Neural progenitor cell (in vitro differentiated cells): ENCODE results near the gene PIK3C2B. TPM values are rescaled to one million over a fixed set of nuclear protein-coding genes. Genes with fewer than 3 reads are reported as not detected.

Experiments
- DNase-seq: peaks from one replicate; pipeline ENCODE4 v3.0.0-alpha.2; 2016; ENCODE audit warnings: low spot score
- H2AFZ ChIP-seq: fragments of 200-600 bp; sonication (generic); replicated peaks from 2 replicates; pipeline ENCODE4 v1.6.1; 2016; ENCODE audit warnings: antibody characterized with exemption
- H3F3A ChIP-seq: fragments of 200-600 bp; sonication (generic); 2 replicates; pipeline ENCODE4 v1.6.1; 2016; ENCODE audit warnings: antibody characterized with exemption, low read depth
- H3K27ac ChIP-seq: fragments of 200-600 bp; sonication (generic); 2 replicates; pipeline ENCODE4 v1.5.1; 2016; ENCODE audit warnings: mild to moderate bottlenecking
- H3K27me3 ChIP-seq: fragments of 200-600 bp; sonication (generic); 2 replicates; pipeline ENCODE4 v1.6.1; 2016; ENCODE audit warnings: mild to moderate bottlenecking, moderate library complexity
- H3K36me3 ChIP-seq: fragments of 200-600 bp; sonication (generic); 2 replicates; pipeline ENCODE4 v1.5.1; 2016
- H3K4me1 ChIP-seq: fragments of 200-600 bp; sonication (generic); 2 replicates; pipeline ENCODE4 v1.6.1; 2016; ENCODE audit warnings: mixed run types
- H3K4me2 ChIP-seq: fragments of 200-600 bp; sonication (generic); 2 replicates; pipeline ENCODE4 v1.6.1; 2016
- H3K4me3 ChIP-seq: fragments of 200-600 bp; sonication (generic); 2 replicates; pipeline ENCODE4 v1.5.1; 2016
- H3K79me2 ChIP-seq: fragments of 200-600 bp; sonication (generic); 2 replicates; pipeline ENCODE4 v1.6.1; 2016; ENCODE audit warnings: low read depth
- H3K9ac ChIP-seq: fragments of 200-600 bp; sonication (generic); 2 replicates; pipeline ENCODE4 v1.6.1; 2016
- H3K9me3 ChIP-seq: fragments of 200-600 bp; sonication (generic); 2 replicates; pipeline ENCODE4 v1.5.1; 2016; ENCODE audit warnings: low read depth
- H4K20me1 ChIP-seq: fragments of 200-600 bp; sonication (generic); 2 replicates; pipeline ENCODE4 v1.6.1; 2016; ENCODE audit warnings: low read depth
- H3K27ac Mint-ChIP-seq: 3 replicates; pipeline ENCODE4 v1.8.0; 2021; ENCODE audit warnings: mixed read lengths
- H3K27me3 Mint-ChIP-seq: 2 replicates; pipeline ENCODE4 v1.8.0; 2022; ENCODE audit warnings: low read depth, mild to moderate bottlenecking, inconsistent platforms, moderate library complexity, mixed read lengths; ENCODE audit not compliant: insufficient read depth
- H3K36me3 Mint-ChIP-seq: 3 replicates; pipeline ENCODE4 v1.8.0; 2021; ENCODE audit warnings: mixed read lengths
- H3K4me1 Mint-ChIP-seq: 3 replicates; pipeline ENCODE4 v1.8.0; 2021; ENCODE audit warnings: mixed read lengths
- H3K4me3 Mint-ChIP-seq: 3 replicates; pipeline ENCODE4 v1.8.0; 2021; ENCODE audit warnings: mild to moderate bottlenecking, moderate library complexity, mixed read lengths
- H3K9me3 Mint-ChIP-seq: 3 replicates; pipeline ENCODE4 v1.8.0; 2020; ENCODE audit warnings: mixed read lengths
- EZH2 ChIP-seq: fragments of 200-600 bp; sonication (generic); IDR thresholded peaks from 2 replicates; pipeline ENCODE4 v1.6.1; 2017; ENCODE audit warnings: antibody characterized with exemption, mild to moderate bottlenecking, moderate library complexity
- EZH2phosphoT487 ChIP-seq: fragments of 200-600 bp; sonication (generic); IDR thresholded peaks from 2 replicates; pipeline ENCODE4 v1.6.1; 2017; ENCODE audit warnings: antibody characterized with exemption
- total RNA-seq: library from RNA; depleted of rRNA; stranded (reverse); fragments of >200 nt; gene quantifications from 2 replicates; pipeline ENCODE4 v1.2.3, GENCODE V29; 2015; ENCODE audit warnings: low replicate concordance
- TF ChIP-seq, protein P1 (sequence below): fragments of 200-600 bp; sonication (generic); IDR thresholded peaks from 2 replicates; pipeline ENCODE4 v1.5.1; 2017; ENCODE audit warnings: antibody characterized with exemption, mild to moderate bottlenecking

PIK3C2B gene
- total RNA-seq, 1 donor from 2014 or later: 20.7 TPM

DNA sequence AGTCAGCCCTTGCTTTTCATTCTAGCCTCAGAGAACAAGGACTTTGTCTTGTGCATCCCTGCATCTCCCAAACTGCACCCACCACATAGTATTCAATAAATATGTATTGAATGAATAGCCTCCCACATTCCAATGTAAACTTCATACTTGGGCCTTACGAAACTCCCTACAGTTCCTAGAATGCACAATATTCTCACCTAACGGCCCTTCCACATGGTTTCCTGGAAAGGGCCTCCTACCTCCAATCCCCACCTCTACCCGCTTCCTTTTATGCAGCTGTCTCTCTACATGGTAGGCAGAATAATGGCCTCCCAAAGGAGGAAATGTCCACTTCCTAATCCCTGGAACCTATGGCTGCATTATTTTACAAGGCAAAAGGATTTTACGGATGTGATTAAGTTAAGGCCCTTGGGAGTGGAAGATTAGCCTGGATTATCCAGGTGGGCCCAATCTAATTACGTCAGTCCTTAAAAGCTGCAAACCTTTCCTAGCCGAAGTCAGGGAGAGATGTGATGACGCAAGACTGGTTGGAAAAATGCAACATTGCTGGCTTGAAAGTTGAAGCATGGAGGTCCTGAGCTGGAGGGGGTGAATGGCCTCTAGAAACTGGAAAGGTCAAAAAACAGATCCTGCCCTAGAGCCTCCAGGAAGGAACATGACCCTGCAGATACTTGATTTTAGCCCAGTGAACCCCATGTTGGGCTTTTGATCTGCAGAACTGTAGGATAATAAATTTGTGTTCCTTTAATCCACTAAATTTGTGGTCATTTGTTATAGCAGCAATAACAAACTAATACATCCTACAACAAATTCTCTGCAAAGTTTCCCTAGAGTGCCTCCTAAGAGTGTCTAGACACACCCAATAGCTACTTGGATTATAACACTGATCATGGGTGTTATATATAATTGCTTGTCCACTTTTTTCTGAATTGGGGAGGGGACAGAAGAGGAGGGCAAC, 5.2 kb upstream of the PIK3C2B start:
- Histone ChIP-seq H2AFZ (no peak overlapping the region), H3K79me2 (no peaks in the 10 kb centered on the region), H3K9ac (no peak overlapping the region), H3K4me2 (no peak overlapping the region), H4K20me1 (no peaks in the 10 kb centered on the region), H3K4me3 (no peak overlapping the region), H3K36me3 (no peaks in the 10 kb centered on the region), H3K4me1 (no peaks in the 10 kb centered on the region), H3K27ac (no peak overlapping the region), H3K9me3 (no peaks in the 10 kb centered on the region), H3K27me3 (peaks cover 15% of the 10 kb centered on the region), H3F3A (peaks cover 16% of the 10 kb centered on the region)
- H3K4me1 Mint-ChIP-seq: peaks cover 18% of the 10 kb centered on the region
- no peaks in the 10 kb centered on the region for H3K36me3 Mint-ChIP-seq
- H3K4me3 Mint-ChIP-seq: no peak overlapping the region
- no peak for DNase-seq
- TF ChIP-seq, protein P1, sequence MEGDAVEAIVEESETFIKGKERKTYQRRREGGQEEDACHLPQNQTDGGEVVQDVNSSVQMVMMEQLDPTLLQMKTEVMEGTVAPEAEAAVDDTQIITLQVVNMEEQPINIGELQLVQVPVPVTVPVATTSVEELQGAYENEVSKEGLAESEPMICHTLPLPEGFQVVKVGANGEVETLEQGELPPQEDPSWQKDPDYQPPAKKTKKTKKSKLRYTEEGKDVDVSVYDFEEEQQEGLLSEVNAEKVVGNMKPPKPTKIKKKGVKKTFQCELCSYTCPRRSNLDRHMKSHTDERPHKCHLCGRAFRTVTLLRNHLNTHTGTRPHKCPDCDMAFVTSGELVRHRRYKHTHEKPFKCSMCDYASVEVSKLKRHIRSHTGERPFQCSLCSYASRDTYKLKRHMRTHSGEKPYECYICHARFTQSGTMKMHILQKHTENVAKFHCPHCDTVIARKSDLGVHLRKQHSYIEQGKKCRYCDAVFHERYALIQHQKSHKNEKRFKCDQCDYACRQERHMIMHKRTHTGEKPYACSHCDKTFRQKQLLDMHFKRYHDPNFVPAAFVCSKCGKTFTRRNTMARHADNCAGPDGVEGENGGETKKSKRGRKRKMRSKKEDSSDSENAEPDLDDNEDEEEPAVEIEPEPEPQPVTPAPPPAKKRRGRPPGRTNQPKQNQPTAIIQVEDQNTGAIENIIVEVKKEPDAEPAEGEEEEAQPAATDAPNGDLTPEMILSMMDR: no peak
- TF ChIP-seq EZH2phosphoT487: no peak
- TF ChIP-seq EZH2: no peak
- peaks cover 11% of the 10 kb centered on the region for H3K27me3 Mint-ChIP-seq
- H3K27ac Mint-ChIP-seq: no peak overlapping the region
- H3K9me3 Mint-ChIP-seq: no peaks in the 10 kb centered on the region

DNA sequence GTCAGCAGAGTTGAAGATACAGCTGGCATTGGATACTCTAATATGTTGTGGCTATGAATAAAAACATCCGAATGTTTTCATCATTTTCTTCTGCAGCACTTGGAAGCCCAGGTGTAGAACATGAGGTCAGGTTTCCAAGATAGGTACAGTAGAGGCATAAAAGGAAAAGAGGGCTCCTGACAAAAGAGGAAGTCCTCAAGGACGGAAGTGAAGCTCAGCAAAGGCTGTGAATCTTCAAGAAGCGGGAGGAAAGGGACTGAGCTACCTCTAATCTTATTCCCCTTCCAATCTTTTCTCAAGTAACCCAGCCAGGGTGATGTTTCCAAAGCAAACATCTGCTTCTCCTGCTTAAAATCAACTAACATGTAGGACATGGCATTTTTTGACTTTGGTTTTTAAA, 4.4 kb upstream of the PIK3C2B start:
- H3K9me3 Mint-ChIP-seq: no peaks in the 10 kb centered on the region
- no peak for DNase-seq
- no peaks in the 10 kb centered on the region for H3K36me3 Mint-ChIP-seq
- Histone ChIP-seq H4K20me1 (no peaks in the 10 kb centered on the region), H3K9me3 (no peaks in the 10 kb centered on the region), H3K4me1 (no peaks in the 10 kb centered on the region), H3K4me2 (no peak overlapping the region), H3K36me3 (no peaks in the 10 kb centered on the region), H3K4me3 (no peak overlapping the region), H3K9ac (no peak overlapping the region), H3F3A (peaks cover 17% of the 10 kb centered on the region), H3K27ac (no peak overlapping the region), H2AFZ (no peak overlapping the region), H3K27me3 (peaks cover 15% of the 10 kb centered on the region), H3K79me2 (peaks cover 2% of the 10 kb centered on the region)
- no peak overlapping the region for H3K4me3 Mint-ChIP-seq
- TF ChIP-seq EZH2phosphoT487: no peak
- no peak for TF ChIP-seq EZH2
- TF ChIP-seq, protein P1: no peak
- H3K27me3 Mint-ChIP-seq: peaks cover 12% of the 10 kb centered on the region
- peaks cover 16% of the 10 kb centered on the region for H3K4me1 Mint-ChIP-seq
- no peak overlapping the region for H3K27ac Mint-ChIP-seq

DNA sequence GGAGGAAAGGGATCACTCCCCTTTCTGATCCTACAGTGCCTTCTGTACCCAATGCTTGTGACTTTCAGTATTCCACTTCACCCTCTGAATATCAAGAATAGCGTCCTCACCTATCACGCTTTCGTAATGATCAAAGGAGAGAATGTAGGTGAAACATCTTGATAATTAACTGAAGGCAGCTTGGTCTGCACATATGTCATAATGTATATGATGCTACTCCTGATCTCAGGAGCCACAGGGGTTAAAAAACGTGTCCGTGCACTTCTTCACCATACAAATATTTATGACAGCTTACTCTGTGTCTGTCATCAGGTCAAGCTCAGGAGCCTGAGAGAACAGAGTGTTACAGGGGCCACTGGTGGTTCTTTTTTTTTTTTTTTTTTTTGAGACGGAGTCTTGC, 1.2 kb upstream of the PIK3C2B start:
- Mint-ChIP-seq H3K27ac (no peak overlapping the region), H3K4me3 (peak overlapping the region; percentile 98), H3K9me3 (no peaks in the 10 kb centered on the region), H3K36me3 (peaks cover under 1% of the 10 kb centered on the region), H3K27me3 (peaks cover 11% of the 10 kb centered on the region), H3K4me1 (peaks cover 26% of the 10 kb centered on the region)
- H3K36me3 ChIP-seq: no peaks in the 10 kb centered on the region
- no peak for TF ChIP-seq EZH2
- no peak for TF ChIP-seq EZH2phosphoT487
- TF ChIP-seq, protein P1: no peak
- DNase-seq: no peak
- H2AFZ ChIP-seq: no peak overlapping the region
- no peak overlapping the region for H3K27ac ChIP-seq
- peaks cover 34% of the 10 kb centered on the region for H3K79me2 ChIP-seq
- peaks cover 26% of the 10 kb centered on the region for H3F3A ChIP-seq
- H3K4me2 ChIP-seq: peak overlapping the region; percentile 98
- peaks cover 15% of the 10 kb centered on the region for H3K27me3 ChIP-seq
- H3K9me3 ChIP-seq: no peaks in the 10 kb centered on the region
- peaks cover 24% of the 10 kb centered on the region for H4K20me1 ChIP-seq
- no peak overlapping the region for H3K4me3 ChIP-seq
- H3K4me1 ChIP-seq: peaks cover 17% of the 10 kb centered on the region
- no peak overlapping the region for H3K9ac ChIP-seq
